C4-2B (cell line): Measurements from ENCODE around the gene LCE1F.

Source experiments
- H3K27ac ChIP-seq: fragments of 450-650 bp; 2 replicates; pipeline ENCODE4 v1.5.1; 2017
- CTCF ChIP-seq: fragments of 450-650 bp; conservative IDR thresholded peaks from 2 replicates; pipeline ENCODE4 v1.5.1; 2017; ENCODE audit warnings: mild to moderate bottlenecking
- ZFX ChIP-seq: fragments of 450-650 bp; IDR thresholded peaks from 2 replicates; pipeline ENCODE4 v1.6.1; 2017

LCE1F gene

GRCh38 chr1:152757747-152758146 is 17.2 kb upstream of the LCE1F start, which contains the start of gene KPRP:
Gene KPRP (plus strand): TSS chr1:152758025. CDS start chr1:152759589, 1,564 bp downstream.
- no peak within 1 kb of the TSS for H3K27ac ChIP-seq
- TF ChIP-seq CTCF: no peak
- TF ChIP-seq ZFX: no peak

- no peak overlapping the region for H3K27ac ChIP-seq
- TF ChIP-seq ZFX (no peak), CTCF (no peak)
Observed at GRCh38 chr1:152758636-152759035, 16.3 kb upstream of the LCE1F start.

- TF ChIP-seq CTCF (no peak), ZFX (no peak)
- no peak overlapping the region for H3K27ac ChIP-seq
Observed at GRCh38 chr1:152759453-152760173, 15.3 kb upstream of the LCE1F start.

GRCh38 chr1:152760551-152761190 is 14.3 kb upstream of the LCE1F start:
- TF ChIP-seq ZFX (no peak), CTCF (no peak)
- H3K27ac ChIP-seq: no peak overlapping the region

GRCh38 chr1:152761609-152762213 is 13.2 kb upstream of the LCE1F start:
- TF ChIP-seq CTCF: no peak
- TF ChIP-seq ZFX: no peak
- H3K27ac ChIP-seq: no peak overlapping the region

- TF ChIP-seq CTCF: no peak
- H3K27ac ChIP-seq: no peak overlapping the region
Observed at GRCh38 chr1:152768847-152769533, 6.0 kb upstream of the LCE1F start.
